Measurements from ENCODE around the gene FRMD8.

DNA sequence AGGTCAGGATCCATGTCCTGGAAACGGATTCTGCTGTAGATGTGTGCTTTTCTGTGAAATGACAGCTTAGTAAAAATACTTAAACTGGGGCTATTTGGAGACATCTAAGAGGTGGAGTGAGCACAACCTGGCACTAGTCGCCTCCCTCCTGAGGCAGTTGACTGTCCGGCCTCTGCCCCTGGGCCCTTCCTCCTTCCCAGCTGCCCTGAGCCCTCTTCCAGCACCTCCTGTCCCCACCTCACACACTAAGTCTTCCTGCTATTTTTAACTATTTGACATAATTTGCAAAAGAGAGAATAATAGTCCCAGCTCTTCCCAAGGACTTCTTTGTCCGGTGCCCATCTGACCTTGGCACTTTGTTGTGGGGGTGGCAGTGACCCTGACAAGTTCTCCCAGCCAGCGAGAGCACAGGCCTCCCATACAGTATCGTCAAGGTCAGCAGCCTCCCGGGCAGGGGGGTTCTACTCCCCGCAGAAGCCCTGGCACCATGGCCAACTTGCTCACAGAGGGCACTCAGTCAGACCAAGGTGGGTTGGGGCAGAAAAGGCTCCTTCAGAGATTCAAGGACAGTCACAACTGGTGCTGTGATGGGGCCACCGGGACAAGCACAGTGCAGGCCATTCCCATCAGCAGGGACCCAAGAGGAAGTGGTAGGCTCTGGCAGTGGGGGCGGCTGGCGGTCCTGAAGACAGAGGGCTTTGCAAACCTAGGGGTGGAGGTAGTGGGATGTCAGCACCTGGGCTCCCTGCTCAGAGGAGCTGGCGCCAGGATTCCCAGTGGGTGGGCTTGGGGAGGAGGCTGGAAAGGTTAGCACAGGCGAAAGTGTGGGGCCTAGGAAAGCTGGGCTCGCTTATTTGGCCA lies 30.6 kb downstream of the FRMD8 start:
- no peak for TF ChIP-seq EZH2 (IDR thresholded peaks at IDR 0.05; ENCODE audit: low read length)
- TF ChIP-seq, protein P1, sequence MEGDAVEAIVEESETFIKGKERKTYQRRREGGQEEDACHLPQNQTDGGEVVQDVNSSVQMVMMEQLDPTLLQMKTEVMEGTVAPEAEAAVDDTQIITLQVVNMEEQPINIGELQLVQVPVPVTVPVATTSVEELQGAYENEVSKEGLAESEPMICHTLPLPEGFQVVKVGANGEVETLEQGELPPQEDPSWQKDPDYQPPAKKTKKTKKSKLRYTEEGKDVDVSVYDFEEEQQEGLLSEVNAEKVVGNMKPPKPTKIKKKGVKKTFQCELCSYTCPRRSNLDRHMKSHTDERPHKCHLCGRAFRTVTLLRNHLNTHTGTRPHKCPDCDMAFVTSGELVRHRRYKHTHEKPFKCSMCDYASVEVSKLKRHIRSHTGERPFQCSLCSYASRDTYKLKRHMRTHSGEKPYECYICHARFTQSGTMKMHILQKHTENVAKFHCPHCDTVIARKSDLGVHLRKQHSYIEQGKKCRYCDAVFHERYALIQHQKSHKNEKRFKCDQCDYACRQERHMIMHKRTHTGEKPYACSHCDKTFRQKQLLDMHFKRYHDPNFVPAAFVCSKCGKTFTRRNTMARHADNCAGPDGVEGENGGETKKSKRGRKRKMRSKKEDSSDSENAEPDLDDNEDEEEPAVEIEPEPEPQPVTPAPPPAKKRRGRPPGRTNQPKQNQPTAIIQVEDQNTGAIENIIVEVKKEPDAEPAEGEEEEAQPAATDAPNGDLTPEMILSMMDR (optimal IDR thresholded peaks at IDR 0.05 in 1 of 3, IDR thresholded peaks at IDR 0.05 in 1 of 3, conservative IDR thresholded peaks at IDR 0.05 in 1 of 3; ENCODE audit: extremely low read depth in 1 of 3, insufficient read depth in 2 of 3, low read length in 3 of 3) = no peak
